ENCODE data around the gene PRRG2. TPM values are rescaled to one million over a fixed set of nuclear protein-coding genes. Genes with fewer than 3 reads are reported as not detected.

The PRRG2 gene
- polyA plus RNA-seq, 1 donor (not counting 4 experiments of a cell fraction or from before 2014, with no cell fraction given), result 5.3 TPM

DNA sequence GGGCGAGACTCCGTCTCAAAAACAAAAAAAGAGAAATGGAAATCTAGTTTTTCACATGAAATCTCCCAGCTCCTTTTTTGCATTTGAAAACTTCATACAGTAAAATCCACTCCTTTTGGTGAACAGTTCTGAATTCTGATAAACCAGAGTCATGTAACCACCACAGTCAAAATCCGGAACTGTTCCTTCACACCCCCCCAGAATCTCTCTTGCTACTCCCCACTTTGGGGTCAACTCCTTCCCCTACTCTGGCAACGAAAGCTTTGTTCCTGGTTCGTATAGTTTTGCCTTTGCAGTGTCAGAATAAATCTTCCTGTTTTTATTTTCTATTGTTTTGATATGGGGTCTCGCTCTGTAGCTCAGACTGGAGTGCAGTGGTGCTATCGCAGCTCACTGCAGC lies 29.6 kb upstream of the PRRG2 start:
- FAIRE-seq, result no peak
- no peak overlapping the region for H3K4me2 ChIP-seq (ENCODE audit: control insufficient read depth, extremely low read depth, insufficient read depth, low read depth, low read length)
- dilution Hi-C loops (cut with MboI; ENCODE audit: extremely low pct_ligation_motif_present, low sequenced_read_pairs), result no loop called here
- H2AFZ ChIP-seq (ENCODE audit: control insufficient read depth, low read length), result no peak overlapping the region
- H3K9me1 ChIP-seq (ENCODE audit: control insufficient read depth, extremely low read depth, insufficient read depth, low read length), result no peaks in the 10 kb centered on the region
- H3K9me3 ChIP-seq (ENCODE audit: control insufficient read depth, low read depth, low read length), result no peaks in the 10 kb centered on the region
- no peak overlapping the region for H3K27ac ChIP-seq (ENCODE audit: control insufficient read depth, insufficient read depth, low read length)
- H4K20me1 ChIP-seq (ENCODE audit: control insufficient read depth, extremely low read depth, insufficient read depth, low read length), result no peaks in the 10 kb centered on the region
- H3K79me2 ChIP-seq (ENCODE audit: control insufficient read depth, insufficient read depth, low read length), result no peaks in the 10 kb centered on the region
- H3K27me3 ChIP-seq (ENCODE audit: control insufficient read depth, extremely low read depth, insufficient read depth, low read length), result no peaks in the 10 kb centered on the region
- H3K9ac ChIP-seq (ENCODE audit: control insufficient read depth, extremely low read depth, insufficient read depth, low read length), result no peak overlapping the region
- no peak for DNase-seq (ENCODE audit: low read depth, low spot score)
- H3K4me1 ChIP-seq (ENCODE audit: control insufficient read depth, extremely low read depth, insufficient read depth, low read length), result peaks cover 19% of the 10 kb centered on the region
- TF ChIP-seq, protein P1, sequence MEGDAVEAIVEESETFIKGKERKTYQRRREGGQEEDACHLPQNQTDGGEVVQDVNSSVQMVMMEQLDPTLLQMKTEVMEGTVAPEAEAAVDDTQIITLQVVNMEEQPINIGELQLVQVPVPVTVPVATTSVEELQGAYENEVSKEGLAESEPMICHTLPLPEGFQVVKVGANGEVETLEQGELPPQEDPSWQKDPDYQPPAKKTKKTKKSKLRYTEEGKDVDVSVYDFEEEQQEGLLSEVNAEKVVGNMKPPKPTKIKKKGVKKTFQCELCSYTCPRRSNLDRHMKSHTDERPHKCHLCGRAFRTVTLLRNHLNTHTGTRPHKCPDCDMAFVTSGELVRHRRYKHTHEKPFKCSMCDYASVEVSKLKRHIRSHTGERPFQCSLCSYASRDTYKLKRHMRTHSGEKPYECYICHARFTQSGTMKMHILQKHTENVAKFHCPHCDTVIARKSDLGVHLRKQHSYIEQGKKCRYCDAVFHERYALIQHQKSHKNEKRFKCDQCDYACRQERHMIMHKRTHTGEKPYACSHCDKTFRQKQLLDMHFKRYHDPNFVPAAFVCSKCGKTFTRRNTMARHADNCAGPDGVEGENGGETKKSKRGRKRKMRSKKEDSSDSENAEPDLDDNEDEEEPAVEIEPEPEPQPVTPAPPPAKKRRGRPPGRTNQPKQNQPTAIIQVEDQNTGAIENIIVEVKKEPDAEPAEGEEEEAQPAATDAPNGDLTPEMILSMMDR (optimal IDR thresholded peaks at IDR 0.05 in 1 of 3, IDR thresholded peaks at IDR 0.05 in 1 of 3, conservative IDR thresholded peaks at IDR 0.05 in 1 of 3; ENCODE audit: extremely low read depth in 1 of 3, insufficient read depth in 2 of 3, low read length in 3 of 3), result no peak
- no peak for TF ChIP-seq EZH2 (IDR thresholded peaks at IDR 0.05; ENCODE audit: low read length)
- H3K36me3 ChIP-seq (ENCODE audit: control insufficient read depth in 2 of 2, extremely low read depth in 1 of 2, insufficient read depth in 2 of 2, low read length in 2 of 2), result peaks cover 6 to 10% of the 10 kb centered on the region in 2 experiments
- no peak overlapping the region for H3K4me3 ChIP-seq (ENCODE audit: control insufficient read depth in 2 of 3, extremely low read depth in 1 of 3, insufficient read depth in 2 of 3, low read depth in 1 of 3, low read length in 3 of 3)

DNA sequence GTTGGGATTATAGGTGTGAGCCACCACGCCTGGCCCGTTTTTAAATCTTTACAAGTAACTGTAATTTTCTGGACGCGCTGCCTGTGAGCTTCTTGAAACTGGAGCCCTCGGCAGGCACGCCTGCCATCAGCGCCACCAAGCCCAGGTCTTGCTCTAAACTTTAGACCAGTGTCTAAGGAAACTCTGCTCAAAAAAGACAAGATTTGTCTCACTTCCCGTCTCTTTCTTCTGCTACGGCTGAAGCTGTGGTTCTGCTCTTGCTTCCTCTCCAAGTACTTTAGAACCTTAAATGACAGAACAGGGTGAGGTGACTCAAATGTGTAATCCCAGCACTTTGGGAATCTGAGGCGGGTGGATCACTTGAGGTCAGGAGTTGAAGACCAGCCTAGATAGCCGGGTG lies 28.4 kb upstream of the PRRG2 start:
- Histone ChIP-seq H4K20me1 (ENCODE audit: control insufficient read depth, extremely low read depth, insufficient read depth, low read length) (no peaks in the 10 kb centered on the region), H3K27me3 (ENCODE audit: control insufficient read depth, extremely low read depth, insufficient read depth, low read length) (no peaks in the 10 kb centered on the region), H2AFZ (ENCODE audit: control insufficient read depth, low read length) (no peak overlapping the region), H3K4me1 (ENCODE audit: control insufficient read depth, extremely low read depth, insufficient read depth, low read length) (peaks cover 15% of the 10 kb centered on the region), H3K9ac (ENCODE audit: control insufficient read depth, extremely low read depth, insufficient read depth, low read length) (no peak overlapping the region), H3K79me2 (ENCODE audit: control insufficient read depth, insufficient read depth, low read length) (no peaks in the 10 kb centered on the region), H3K36me3 (ENCODE audit: control insufficient read depth in 2 of 2, extremely low read depth in 1 of 2, insufficient read depth in 2 of 2, low read length in 2 of 2) (peaks cover 12 to 19% of the 10 kb centered on the region in 2 experiments), H3K9me3 (ENCODE audit: control insufficient read depth, low read depth, low read length) (no peaks in the 10 kb centered on the region), H3K4me2 (ENCODE audit: control insufficient read depth, extremely low read depth, insufficient read depth, low read depth, low read length) (no peak overlapping the region), H3K9me1 (ENCODE audit: control insufficient read depth, extremely low read depth, insufficient read depth, low read length) (no peaks in the 10 kb centered on the region), H3K4me3 (ENCODE audit: control insufficient read depth in 2 of 3, extremely low read depth in 1 of 3, insufficient read depth in 2 of 3, low read depth in 1 of 3, low read length in 3 of 3) (no peak overlapping the region), H3K27ac (ENCODE audit: control insufficient read depth, insufficient read depth, low read length) (no peak overlapping the region)
- FAIRE-seq, result peak; percentile 78
- no peak for DNase-seq (ENCODE audit: low read depth, low spot score)
- dilution Hi-C loops (cut with MboI; ENCODE audit: extremely low pct_ligation_motif_present, low sequenced_read_pairs), result no loop called here
- TF ChIP-seq, protein P1 (optimal IDR thresholded peaks at IDR 0.05 in 1 of 3, IDR thresholded peaks at IDR 0.05 in 1 of 3, conservative IDR thresholded peaks at IDR 0.05 in 1 of 3; ENCODE audit: extremely low read depth in 1 of 3, insufficient read depth in 2 of 3, low read length in 3 of 3), result no peak
- TF ChIP-seq EZH2 (IDR thresholded peaks at IDR 0.05; ENCODE audit: low read length), result no peak

Data from keratinocyte (primary cell).